ENCODE results near the gene GRID1.

Gene GRID1

GRCh38 chr10:86363184-86363832, 3.3 kb downstream of the GRID1 start:
- Histone ChIP-seq H3K27ac (no peak overlapping the region), H3K9me3 (no peaks in the 10 kb centered on the region), H3K4me1 (peaks cover 0 to 40% (median 26%) of the 10 kb centered on the region in 4 donors), H3K27me3 (peaks cover 0 to 26% of the 10 kb centered on the region in 2 donors), H3K4me3 (no peak overlapping the region), H3K36me3 (no peaks in the 10 kb centered on the region)
- no peak for TF ChIP-seq CTCF (IDR thresholded peaks at IDR 0.05)
- intact Hi-C loops (cut with DNase I; ENCODE audit: low total_unique reads): no loop called here
- DNase-seq: peak; percentile 22 to 66

- H3K36me3 ChIP-seq: no peaks in the 10 kb centered on the region
- no peaks in the 10 kb centered on the region for H3K9me3 ChIP-seq
- no peak for TF ChIP-seq CTCF (IDR thresholded peaks at IDR 0.05)
- intact Hi-C loops (cut with DNase I; ENCODE audit: low total_unique reads): no loop called here
- peak; percentile 14 to 54 for DNase-seq
- no peak overlapping the region for H3K27ac ChIP-seq
- H3K4me1 ChIP-seq: peaks cover 0 to 39% (median 25%) of the 10 kb centered on the region in 4 donors
- H3K4me3 ChIP-seq: no peak overlapping the region
- H3K27me3 ChIP-seq: peaks cover 0 to 21% of the 10 kb centered on the region in 2 donors
Observed at GRCh38 chr10:86362586-86363183, 3.9 kb downstream of the GRID1 start.

GRCh38 chr10:86362129-86362527, 4.5 kb downstream of the GRID1 start:
- intact Hi-C loops (cut with DNase I; ENCODE audit: low total_unique reads): no loop called here
- Histone ChIP-seq H3K36me3 (no peaks in the 10 kb centered on the region), H3K4me1 (peaks cover 0 to 34% (median 21%) of the 10 kb centered on the region in 4 donors), H3K27me3 (peaks cover 0 to 17% of the 10 kb centered on the region in 2 donors), H3K4me3 (no peak overlapping the region), H3K27ac (no peak overlapping the region), H3K9me3 (no peaks in the 10 kb centered on the region)
- no peak for TF ChIP-seq CTCF (IDR thresholded peaks at IDR 0.05)
- peak; percentile 15 to 34 for DNase-seq

- Histone ChIP-seq H3K4me1 (peaks cover 0 to 28% (median 17%) of the 10 kb centered on the region in 4 donors), H3K4me3 (no peak overlapping the region), H3K36me3 (no peaks in the 10 kb centered on the region), H3K9me3 (no peaks in the 10 kb centered on the region), H3K27ac (no peak overlapping the region), H3K27me3 (peaks cover 0 to 17% of the 10 kb centered on the region in 2 donors)
- intact Hi-C loops (cut with DNase I; ENCODE audit: low total_unique reads): no loop called here
- DNase-seq: peak; percentile 16 to 50
- no peak for TF ChIP-seq CTCF (IDR thresholded peaks at IDR 0.05)
Observed at GRCh38 chr10:86361156-86362128, 5.2 kb downstream of the GRID1 start.

DNA sequence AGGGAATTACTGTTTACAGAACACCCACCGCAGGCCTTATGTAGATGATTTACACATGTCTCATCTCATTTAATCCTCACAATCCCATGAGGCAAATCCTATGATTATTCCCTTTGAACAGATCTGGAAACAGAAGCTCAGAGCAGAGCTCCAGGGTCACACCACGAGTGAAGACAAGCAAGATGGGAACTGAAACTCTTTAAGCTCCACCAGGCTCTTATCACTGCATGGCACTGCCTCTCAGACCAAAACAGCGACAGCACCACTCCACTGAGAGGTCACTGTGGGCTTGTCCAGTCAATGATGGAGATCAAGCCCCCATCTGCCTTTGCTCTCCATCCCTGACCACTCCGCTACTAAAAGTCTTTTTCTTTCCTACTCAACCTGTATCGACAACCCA, 5.9 kb downstream of the GRID1 start:
- TF ChIP-seq CTCF (IDR thresholded peaks at IDR 0.05): no peak
- intact Hi-C loops (cut with DNase I; ENCODE audit: low total_unique reads): no loop called here
- Histone ChIP-seq H3K9me3 (no peaks in the 10 kb centered on the region), H3K27me3 (peaks cover 0 to 11% of the 10 kb centered on the region in 2 donors), H3K4me3 (no peak overlapping the region), H3K4me1 (peaks cover 0 to 22% (median 13%) of the 10 kb centered on the region in 4 donors), H3K27ac (no peak overlapping the region), H3K36me3 (no peaks in the 10 kb centered on the region)
- DNase-seq: peak; percentile 17 to 29
